RWPE1 (cell line): ENCODE data around the gene IFT81.

Experiments
- CTCF ChIA-PET: fragments of 350-600 bp; sonication (Branson Sonifier 250); formaldehyde crosslinking; extraction: SDS; loops from one replicate; lab custom pipeline; 2021; lab: Yijun Ruan, JAX
- POLR2A ChIA-PET: fragments of 400-600 bp; formaldehyde crosslinking; extraction: SDS; loops from one replicate; lab custom pipeline; 2020; ENCODE audit warnings: antibody characterized with exemption; ENCODE audit not compliant: low non-redundant PET; lab: Yijun Ruan, JAX
- DNase-seq: peaks from one replicate; pipeline ENCODE4 v3.0.0; 2012; ENCODE audit warnings: low spot score
- H3K27ac ChIP-seq: fragments of 450-650 bp; 2 replicates; pipeline ENCODE4 v1.5.1; 2017
- TF ChIP-seq, protein P1 (sequence below): fragments of 450-650 bp; conservative IDR thresholded peaks from 2 replicates; pipeline ENCODE4 v1.5.1; 2017; ENCODE audit warnings: low read depth, mild to moderate bottlenecking

The IFT81 gene

DNA sequence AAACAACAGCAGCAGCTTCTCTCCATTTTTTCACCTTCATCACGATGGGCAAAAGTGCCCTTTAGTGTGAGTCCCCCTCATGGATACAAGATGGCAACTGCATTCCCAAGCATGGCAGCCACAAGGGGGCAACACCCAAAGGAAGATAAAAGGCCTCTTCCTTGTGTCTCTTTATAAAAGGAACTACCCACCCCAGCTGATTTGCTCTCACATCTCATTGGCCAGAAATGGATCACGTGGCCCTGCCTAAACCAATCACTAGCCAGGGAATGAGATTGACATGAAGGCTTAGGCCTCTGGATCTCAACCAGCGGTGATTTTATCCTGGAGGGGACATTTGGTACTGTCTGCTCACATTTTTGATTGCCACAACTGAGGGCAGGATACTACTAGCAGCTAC lies 21.9 kb upstream of the IFT81 start:
- no peak overlapping the region for H3K27ac ChIP-seq
- TF ChIP-seq, protein P1, sequence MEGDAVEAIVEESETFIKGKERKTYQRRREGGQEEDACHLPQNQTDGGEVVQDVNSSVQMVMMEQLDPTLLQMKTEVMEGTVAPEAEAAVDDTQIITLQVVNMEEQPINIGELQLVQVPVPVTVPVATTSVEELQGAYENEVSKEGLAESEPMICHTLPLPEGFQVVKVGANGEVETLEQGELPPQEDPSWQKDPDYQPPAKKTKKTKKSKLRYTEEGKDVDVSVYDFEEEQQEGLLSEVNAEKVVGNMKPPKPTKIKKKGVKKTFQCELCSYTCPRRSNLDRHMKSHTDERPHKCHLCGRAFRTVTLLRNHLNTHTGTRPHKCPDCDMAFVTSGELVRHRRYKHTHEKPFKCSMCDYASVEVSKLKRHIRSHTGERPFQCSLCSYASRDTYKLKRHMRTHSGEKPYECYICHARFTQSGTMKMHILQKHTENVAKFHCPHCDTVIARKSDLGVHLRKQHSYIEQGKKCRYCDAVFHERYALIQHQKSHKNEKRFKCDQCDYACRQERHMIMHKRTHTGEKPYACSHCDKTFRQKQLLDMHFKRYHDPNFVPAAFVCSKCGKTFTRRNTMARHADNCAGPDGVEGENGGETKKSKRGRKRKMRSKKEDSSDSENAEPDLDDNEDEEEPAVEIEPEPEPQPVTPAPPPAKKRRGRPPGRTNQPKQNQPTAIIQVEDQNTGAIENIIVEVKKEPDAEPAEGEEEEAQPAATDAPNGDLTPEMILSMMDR, result no peak; the same call in 1 of the 2 replicates
- peak; percentile 88 for DNase-seq
- ChIA-PET CTCF (interaction anchor here (0.6 to 1.8 kb wide), 4 partner anchors 58 to 504 kb away, joined by 3 to 11 read pairs (median 6); no protein-coding TSS in a partner anchor), POLR2A (no interaction called here)

DNA sequence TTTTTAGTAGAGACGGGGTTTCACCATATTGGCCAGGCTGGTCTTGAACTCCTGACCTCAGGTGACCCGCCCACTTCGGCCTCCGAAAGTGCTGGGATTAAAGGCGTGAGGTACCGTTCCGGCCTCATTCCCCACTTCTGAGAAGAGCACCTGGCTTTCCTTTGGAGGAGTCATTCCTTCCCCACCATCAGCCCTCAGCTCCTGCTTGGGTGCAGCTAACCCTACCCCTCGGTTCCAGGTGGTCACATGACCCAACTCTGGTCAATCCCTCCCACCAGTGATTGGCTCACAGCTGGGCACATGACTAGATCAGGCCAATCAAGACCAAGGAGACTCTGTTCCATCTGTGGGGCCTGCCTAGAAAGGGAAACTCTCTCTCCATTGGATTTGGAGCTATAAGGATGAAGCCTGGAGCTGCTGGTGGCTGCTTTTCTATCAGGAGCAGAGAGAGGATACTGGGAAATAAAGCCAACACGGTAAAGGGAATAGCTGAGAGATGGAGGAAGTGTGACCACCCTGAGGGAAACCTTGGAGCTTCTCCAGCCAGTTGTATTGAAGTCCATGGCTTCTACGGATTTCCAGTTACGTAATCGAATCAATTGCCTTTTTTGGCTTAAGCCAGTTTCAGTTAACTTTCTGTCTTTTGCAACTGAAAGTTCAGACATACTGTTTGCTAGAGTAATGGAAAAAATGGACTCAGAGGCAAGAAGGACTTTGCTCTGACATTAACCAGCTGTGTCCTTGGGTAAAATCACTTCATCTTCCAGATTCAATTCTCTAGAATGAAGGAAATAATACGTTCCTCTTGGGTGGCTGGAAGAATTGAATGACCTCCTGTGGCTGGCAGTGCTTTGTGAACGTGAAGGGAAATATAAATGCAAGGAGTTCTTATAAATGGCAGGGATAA lies 19.7 kb upstream of the IFT81 start:
- TF ChIP-seq, protein P1, result no peak
- POLR2A ChIA-PET, result no interaction called here
- no peak overlapping the region for H3K27ac ChIP-seq
- CTCF ChIA-PET, result interaction anchor here (0.6 to 1.3 kb wide), 2 partner anchors 327 to 334 kb away, joined by 5 to 6 read pairs; no protein-coding TSS in a partner anchor
- no peak for DNase-seq

DNA sequence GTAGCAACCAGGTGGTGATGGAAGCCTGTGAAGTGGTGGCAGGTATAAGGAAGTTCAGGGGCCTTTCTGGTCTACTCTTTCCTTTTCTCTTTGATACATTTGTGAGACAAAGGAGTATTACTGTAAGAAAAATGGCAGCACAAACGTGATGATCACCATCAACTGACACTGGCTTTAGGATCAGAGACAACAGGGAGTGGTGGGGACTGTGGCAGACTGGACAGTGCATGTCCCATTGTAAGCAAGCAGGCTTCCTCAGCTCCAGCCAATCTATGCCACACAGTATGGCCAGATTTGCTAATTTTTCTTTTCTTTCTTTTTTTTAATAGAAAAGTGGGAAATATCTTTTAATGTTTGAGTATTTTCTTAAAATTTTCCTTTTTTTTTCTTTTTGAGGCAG lies 19.0 kb upstream of the IFT81 start:
- POLR2A ChIA-PET, result no interaction called here
- CTCF ChIA-PET, result interaction anchor here (1.3 kb wide), 1 partner anchor 326 kb away, joined by 5 read pairs; no protein-coding TSS in a partner anchor
- TF ChIP-seq, protein P1, result no peak
- no peak overlapping the region for H3K27ac ChIP-seq
- DNase-seq, result no peak

DNA sequence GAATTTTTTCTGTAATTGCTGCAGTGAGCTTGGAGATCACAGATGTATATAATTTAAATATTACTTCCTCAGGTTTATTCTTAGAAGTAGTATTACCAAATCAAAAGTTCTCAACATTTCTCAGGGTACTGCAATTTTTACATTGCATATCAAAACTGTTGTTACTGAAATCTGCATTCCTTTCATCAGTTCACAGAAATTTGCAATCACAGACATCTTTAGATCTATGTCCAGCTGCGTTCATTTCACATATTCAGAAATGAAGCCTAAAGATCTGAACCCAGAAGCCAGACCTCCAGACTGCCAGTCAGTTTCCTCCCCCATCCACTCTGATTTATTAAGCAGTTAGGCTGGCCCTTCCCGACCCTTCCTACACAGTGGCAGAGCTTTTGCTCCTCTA lies 18.2 kb upstream of the IFT81 start:
- H3K27ac ChIP-seq, result no peak overlapping the region
- no peak for DNase-seq
- CTCF ChIA-PET, result no interaction called here
- TF ChIP-seq, protein P1, result no peak
- POLR2A ChIA-PET, result no interaction called here

DNA sequence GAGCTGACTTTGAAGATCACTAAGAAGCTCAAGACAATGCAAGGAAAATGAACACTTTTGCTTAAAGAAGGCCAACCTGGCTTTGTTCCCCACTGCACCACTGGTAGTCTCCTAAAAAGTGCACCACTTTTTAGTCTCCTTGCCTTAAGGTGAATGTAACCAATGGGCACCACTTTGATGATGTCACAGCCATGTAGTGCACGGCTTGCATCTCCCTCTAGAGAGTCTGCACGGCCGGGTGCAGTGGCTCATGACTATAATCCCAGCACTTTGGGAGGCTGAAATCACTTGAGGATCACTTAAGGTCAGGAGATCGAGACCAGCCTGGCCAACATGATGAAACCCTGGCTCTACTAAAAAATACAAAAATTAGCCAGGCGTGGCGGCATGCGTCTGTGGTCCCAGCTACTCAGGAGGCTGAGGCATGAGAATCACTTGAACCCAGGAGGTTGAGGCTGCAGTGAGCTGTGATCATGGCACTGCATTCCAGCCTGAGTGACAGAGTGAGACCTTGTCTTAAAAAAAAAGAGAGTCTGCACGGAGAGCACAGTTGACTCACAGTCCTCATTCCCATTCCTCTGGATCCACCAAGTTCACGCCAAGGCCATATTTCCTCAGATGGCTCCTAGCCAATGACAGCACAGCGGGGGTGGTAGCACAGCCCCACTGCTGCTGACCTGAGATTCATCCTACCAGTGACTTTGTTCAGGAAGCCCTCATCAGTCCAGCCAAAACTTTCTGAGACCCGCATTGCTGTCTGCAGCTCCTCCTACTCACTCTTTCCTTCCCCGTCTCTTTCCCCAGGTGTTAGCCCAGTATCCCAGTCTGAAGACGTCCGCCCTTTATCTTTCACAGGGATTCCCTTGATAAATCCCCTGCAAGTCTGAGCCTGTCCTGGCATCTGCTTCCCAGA lies 16.5 kb upstream of the IFT81 start:
- POLR2A ChIA-PET, result no interaction called here
- CTCF ChIA-PET, result interaction anchor here (0.6 kb wide), 2 partner anchors 24 to 209 kb away, joined by 4 to 7 read pairs; no protein-coding TSS in a partner anchor
- H3K27ac ChIP-seq, result peak overlapping the region; percentile 54

More for the DNA sequence above, 16.5 kb upstream of the IFT81 start:
- peak; percentile 66 for DNase-seq
- TF ChIP-seq, protein P1, result no peak
